HCT116 (cell line): ENCODE results near the gene GNG7. TPM values are rescaled to one million over a fixed set of nuclear protein-coding genes. Genes with fewer than 3 reads are reported as not detected.

Experiments
- ATAC-seq: fragments of 200-7000 bp; cut with Tn5 transposase; 2 replicates; pipeline ENCODE4 v1.9.1; 2020; ENCODE audit warnings: mild to moderate bottlenecking, moderate library complexity
- BruUV-seq: library from RNA; stranded (reverse); fragments of 400-500 nt; replicated peaks from 2 replicates; lab custom pipeline; 2021; lab: Mats Ljungman, UMichigan
- CTCF ChIA-PET: fragments of 300-600 bp; sonication (Branson Sonifier 250); formaldehyde crosslinking; loops from one replicate; lab custom pipeline; 2021; ENCODE audit warnings: antibody characterized with exemption; lab: Charles Lee
- POLR2A ChIA-PET: fragments of 300-600, 350-600 bp; sonication (Branson Sonifier 250); formaldehyde crosslinking; loops from one replicate; lab custom pipeline; 2021; ENCODE audit warnings: antibody characterized with exemption; lab: Charles Lee
- RAD21 ChIA-PET, 2 experiments: fragments of 300-600 bp; sonication (Branson Sonifier 250); formaldehyde crosslinking; loops; one replicate each; lab custom pipeline; 2023; ENCODE audit warnings: low total read pairs in 2 of 2; ENCODE audit not compliant: uncharacterized antibody in 2 of 2, unreplicated experiment in 2 of 2, low non-redundant PET in 1 of 2; lab: Charles Lee
- DNase-seq: peaks from one replicate; pipeline ENCODE4 v3.0.0-alpha.2; 2010; ENCODE audit warnings: low read depth, low spot score
- H2AFZ ChIP-seq: fragments of 200-600 bp; shearing (Covaris generic), sonication (generic); 2 replicates; pipeline ENCODE4 v1.6.1; 2017; ENCODE audit warnings: low read depth, mixed run types, mixed read lengths, antibody characterized with exemption, low read length; ENCODE audit not compliant: poor library complexity, severe bottlenecking
- H3K27ac ChIP-seq: 2 replicates; pipeline ENCODE4 v1.5.1; 2012; ENCODE audit warnings: low read depth, low read length
- H3K27me3 ChIP-seq: fragments of 200-600 bp; sonication (generic); 2 replicates; pipeline ENCODE4 v1.6.1; 2016; ENCODE audit warnings: mixed run types, low read length, mixed read lengths; ENCODE audit not compliant: insufficient read depth
- H3K36me3 ChIP-seq, 2 experiments: fragments of 200-500 bp in 1 of 2; fragments of 200-600 bp in 1 of 2; sonication (Bioruptor generic) in 1 of 2; sonication (generic) in 1 of 2; 2 replicates each; pipeline versions ENCODE4 v1.5.1 to v1.6.1; 2014 to 2016; ENCODE audit warnings: low read length in 2 of 2, inconsistent platforms in 1 of 2, mixed read lengths in 1 of 2, mixed run types in 1 of 2; ENCODE audit not compliant: insufficient read depth in 2 of 2, control insufficient read depth in 1 of 2
- H3K4me1 ChIP-seq, 2 experiments: fragments of 200-600 bp in 1 of 2; sonication (generic) in 1 of 2; 2 replicates each; pipeline versions ENCODE4 v1.5.1 to v1.6.1; 2012 to 2017; ENCODE audit warnings: low read length in 2 of 2, inconsistent platforms in 1 of 2, mild to moderate bottlenecking in 1 of 2, mixed read lengths in 1 of 2, mixed run types in 1 of 2, moderate library complexity in 1 of 2; ENCODE audit not compliant: insufficient read depth in 2 of 2, control insufficient read depth in 1 of 2
- H3K4me2 ChIP-seq: fragments of 200-600 bp; sonication (generic); 2 replicates; pipeline ENCODE4 v1.6.1; 2017; ENCODE audit warnings: mixed run types, low read length, mixed read lengths
- H3K4me3 ChIP-seq, 2 experiments: fragments of 200-600 bp in 1 of 2; sonication (generic) in 1 of 2; replicated peaks in 1 of 2; 2 replicates each; pipeline ENCODE4 v1.5.1; 2011 to 2016; ENCODE audit warnings: low read length in 2 of 2, control low read depth in 1 of 2, low read depth in 1 of 2, mild to moderate bottlenecking in 1 of 2, mixed read lengths in 1 of 2, mixed run types in 1 of 2
- H3K79me2 ChIP-seq: fragments of 200-600 bp; sonication (generic); 2 replicates; pipeline ENCODE4 v1.6.1; 2017; ENCODE audit warnings: mild to moderate bottlenecking, mixed run types, low read length, moderate library complexity, mixed read lengths; ENCODE audit not compliant: insufficient read depth
- H3K9ac ChIP-seq: fragments of 200-600 bp; sonication (generic); 2 replicates; pipeline ENCODE4 v1.6.1; 2016; ENCODE audit warnings: low read length, mixed read lengths
- H3K9me2 ChIP-seq: fragments of 200-600 bp; sonication (generic), shearing (Covaris generic); 2 replicates; pipeline ENCODE4 v1.6.1; 2017; ENCODE audit warnings: mixed run types, mild to moderate bottlenecking, moderate library complexity; ENCODE audit not compliant: insufficient read depth
- H3K9me3 ChIP-seq, 2 experiments: fragments of 200-500 bp in 1 of 2; fragments of 200-600 bp in 1 of 2; sonication (Bioruptor generic) in 1 of 2; sonication (generic) in 1 of 2; 2 replicates each; pipeline ENCODE4 v1.6.1; 2014 to 2017; ENCODE audit warnings: low read length in 2 of 2, mixed read lengths in 2 of 2, inconsistent platforms in 1 of 2, low read depth in 1 of 2, mild to moderate bottlenecking in 1 of 2, mixed run types in 1 of 2, moderate library complexity in 1 of 2; ENCODE audit not compliant: control insufficient read depth in 1 of 2, insufficient read depth in 1 of 2
- H4K20me1 ChIP-seq: fragments of 200-600 bp; sonication (generic), shearing (Covaris generic); 2 replicates; pipeline ENCODE4 v1.6.1; 2017; ENCODE audit warnings: mixed run types, mild to moderate bottlenecking, moderate library complexity; ENCODE audit not compliant: insufficient read depth
- CBX3 ChIP-seq: IDR thresholded peaks from 2 replicates; pipeline ENCODE4 v1.6.1; 2012; ENCODE audit warnings: low read depth
- CEBPB ChIP-seq: IDR thresholded peaks from 2 replicates; pipeline ENCODE4 v1.6.1; 2012; ENCODE audit warnings: low read depth
- CTCF ChIP-seq, 3 experiments: fragments of 200-600 bp in 1 of 3; sonication (generic) in 1 of 3; IDR thresholded peaks in 2 of 3; conservative IDR thresholded peaks in 1 of 3; 2 replicates each; pipeline ENCODE4 v1.5.1; 2012 to 2017; ENCODE audit warnings: low read depth in 2 of 3, low read length in 2 of 3, antibody characterized with exemption in 1 of 3, borderline replicate concordance in 1 of 3, control low read depth in 1 of 3, mild to moderate bottlenecking in 1 of 3, mixed read lengths in 1 of 3, mixed run types in 1 of 3, moderate library complexity in 1 of 3; ENCODE audit not compliant: insufficient read depth in 1 of 3
- EZH2 ChIP-seq: fragments of 200-600 bp; sonication (generic); IDR thresholded peaks from 2 replicates; pipeline ENCODE4 v1.6.1; 2017; ENCODE audit warnings: antibody characterized with exemption, mixed run types
- EZH2phosphoT487 ChIP-seq: fragments of 200-600 bp; IDR thresholded peaks from 2 replicates; pipeline ENCODE4 v1.6.1; 2018; ENCODE audit warnings: antibody characterized with exemption, borderline replicate concordance
- FOSL1 ChIP-seq: IDR thresholded peaks from 2 replicates; pipeline ENCODE4 v1.6.1; 2012; ENCODE audit warnings: low read depth
- JUND ChIP-seq: IDR thresholded peaks from 2 replicates; pipeline ENCODE4 v1.6.1; 2012
- MAX ChIP-seq: IDR thresholded peaks from 2 replicates; pipeline ENCODE4 v1.6.1; 2012
- POLR2A ChIP-seq: IDR thresholded peaks from 2 replicates; pipeline ENCODE4 v1.7.0; 2011; ENCODE audit warnings: borderline replicate concordance; ENCODE audit not compliant: insufficient read depth, insufficient read length; ENCODE audit errors: extremely low read depth
- POLR2AphosphoS5 ChIP-seq: IDR thresholded peaks from 2 replicates; pipeline ENCODE4 v1.6.1; 2011; ENCODE audit warnings: mild to moderate bottlenecking, low read depth, low read length, moderate library complexity
- RAD21 ChIP-seq: IDR thresholded peaks from 2 replicates; pipeline ENCODE4 v1.6.1; 2012; ENCODE audit warnings: low read depth, mild to moderate bottlenecking
- SIN3A ChIP-seq: IDR thresholded peaks from 2 replicates; pipeline ENCODE4 v1.6.1; 2012; ENCODE audit warnings: low read depth
- SP1 ChIP-seq: IDR thresholded peaks from 2 replicates; pipeline ENCODE4 v1.6.1; 2012; ENCODE audit warnings: low read depth
- SRF ChIP-seq: IDR thresholded peaks from 2 replicates; pipeline ENCODE4 v1.6.1; 2012; ENCODE audit warnings: low read depth
- TCF7L2 ChIP-seq: IDR thresholded peaks from 2 replicates; pipeline ENCODE4 v1.7.0; 2011; ENCODE audit warnings: borderline replicate concordance, inconsistent platforms; ENCODE audit not compliant: insufficient read depth, insufficient read length; ENCODE audit errors: extremely low read depth
- YY1 ChIP-seq: IDR thresholded peaks from 2 replicates; pipeline ENCODE4 v1.6.1; 2011; ENCODE audit warnings: low read length, low read depth, moderate library complexity, mild to moderate bottlenecking; ENCODE audit not compliant: insufficient replicate concordance; ENCODE audit errors: extremely low read depth
- ZBTB33 ChIP-seq: IDR thresholded peaks from 2 replicates; pipeline ENCODE4 v1.6.1; 2011; ENCODE audit warnings: mild to moderate bottlenecking, low read length, moderate library complexity; ENCODE audit not compliant: insufficient replicate concordance; ENCODE audit errors: extremely low read depth
- ZFX ChIP-seq: fragments of 450-650 bp; IDR thresholded peaks from 2 replicates; pipeline ENCODE4 v1.6.1; 2017
- ZNF274 ChIP-seq: fragments of 200-500 bp; sonication (Bioruptor generic); IDR thresholded peaks from 2 replicates; pipeline ENCODE4 v1.6.1; 2014; ENCODE audit warnings: mild to moderate bottlenecking, low read depth, low read length, inconsistent platforms
- intact Hi-C: fragments of 100-400 bp; cut with micrococcal nuclease; formaldehyde crosslinking; loops from 2 replicates; pipeline ENCODE4 v1.10.0; 2022
- total RNA-seq: library from RNA; stranded (reverse); gene quantifications from one replicate; pipeline ENCODE4 v1.2.1, GENCODE V29; 2021; ENCODE audit not compliant: unreplicated experiment
- TF ChIP-seq, protein P1 (sequence below): IDR thresholded peaks from 2 replicates; pipeline ENCODE4 v1.6.1; 2012; ENCODE audit warnings: low read depth

The GNG7 gene
- total RNA-seq, 1 experiment from 2014 or later, result 11.3 TPM

DNA sequence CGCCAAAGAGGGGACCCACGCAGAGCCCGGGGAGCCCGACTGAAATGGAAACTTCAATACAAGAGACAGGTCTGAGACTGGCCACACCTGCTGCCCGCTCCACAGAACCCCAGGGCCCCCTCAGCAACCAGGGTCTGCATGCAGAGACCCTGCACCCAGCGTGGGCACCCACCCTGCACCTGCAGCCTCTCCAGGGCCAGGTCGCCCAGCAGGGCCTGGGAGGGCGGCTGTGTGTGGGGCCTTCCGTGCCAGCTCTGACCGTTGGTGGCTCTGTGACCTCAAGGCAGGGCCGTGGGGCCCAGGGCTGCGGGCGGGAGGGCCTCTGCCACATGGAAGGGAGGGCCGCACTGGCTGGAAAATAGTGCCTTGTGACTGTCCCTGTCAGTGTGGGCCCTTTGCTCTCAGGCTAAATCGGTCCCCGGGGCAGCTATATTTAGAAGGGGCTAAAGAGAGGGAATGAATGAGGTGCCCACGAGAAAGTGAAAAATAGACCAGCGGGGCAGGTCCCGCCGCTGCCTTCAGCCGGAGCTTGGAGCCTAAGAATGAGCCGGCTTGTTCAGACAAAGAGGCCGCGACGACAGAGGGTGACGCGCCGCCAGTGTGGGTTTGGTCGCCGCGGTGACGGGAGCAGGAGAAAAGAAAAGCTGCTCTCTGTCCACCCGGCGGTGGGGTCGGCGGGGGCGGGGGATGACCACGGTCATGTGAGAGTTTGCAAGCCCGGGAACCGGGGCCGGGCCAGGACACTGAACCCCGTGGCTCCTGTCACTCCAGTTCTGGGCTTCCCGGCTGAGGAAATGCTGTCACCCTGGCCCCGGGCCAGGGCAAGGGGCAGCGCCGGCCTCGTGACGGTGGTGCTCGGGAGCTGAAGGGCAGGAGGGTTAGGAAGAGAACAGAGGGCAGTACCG lies 156.1 kb downstream of the GNG7 start:
- intact Hi-C loops, result no loop called here
- Histone ChIP-seq H2AFZ (no peak overlapping the region), H3K36me3 (no peaks in the 10 kb centered on the region), H3K79me2 (no peaks in the 10 kb centered on the region), H3K4me2 (no peak overlapping the region), H3K4me3 (no peak overlapping the region), H3K4me1 (peaks cover 35 to 63% of the 10 kb centered on the region in 2 experiments), H3K9ac (no peak overlapping the region), H3K27ac (no peak overlapping the region), H3K27me3 (no peaks in the 10 kb centered on the region), H4K20me1 (no peaks in the 10 kb centered on the region), H3K9me2 (no peaks in the 10 kb centered on the region), H3K9me3 (no peaks in the 10 kb centered on the region; a peak in 1 of 4 replicates)
- ATAC-seq, result no peak
- no peak for DNase-seq
- no TSS peak for BruUV-seq
- RAD21 ChIA-PET, result no interaction called here
- POLR2A ChIA-PET, result interaction anchor here (2.7 kb wide), 1 partner anchor 70 kb away, joined by 7 read pairs; the partner anchor contains the start of gene GADD45B
- TF ChIP-seq SP1 (no peak), ZBTB33 (no peak), EZH2phosphoT487 (no peak), SIN3A (no peak), POLR2AphosphoS5 (no peak), YY1 (no peak), RAD21 (no peak), CTCF (IDR thresholded peaks at IDR 0.05 in 2 of 3, conservative IDR thresholded peaks at IDR 0.05 in 1 of 3; ENCODE audit: borderline replicate concordance in 1 of 3, insufficient read depth in 1 of 3, low read depth in 2 of 3, low read length in 2 of 3) (no peak), SRF (no peak), CEBPB (no peak), FOSL1 (no peak), JUND (no peak), CBX3 (no peak), TCF7L2 (no peak), EZH2 (no peak), MAX (no peak), ZFX (no peak), ZNF274 (no peak), POLR2A (no peak)
- TF ChIP-seq, protein P1, sequence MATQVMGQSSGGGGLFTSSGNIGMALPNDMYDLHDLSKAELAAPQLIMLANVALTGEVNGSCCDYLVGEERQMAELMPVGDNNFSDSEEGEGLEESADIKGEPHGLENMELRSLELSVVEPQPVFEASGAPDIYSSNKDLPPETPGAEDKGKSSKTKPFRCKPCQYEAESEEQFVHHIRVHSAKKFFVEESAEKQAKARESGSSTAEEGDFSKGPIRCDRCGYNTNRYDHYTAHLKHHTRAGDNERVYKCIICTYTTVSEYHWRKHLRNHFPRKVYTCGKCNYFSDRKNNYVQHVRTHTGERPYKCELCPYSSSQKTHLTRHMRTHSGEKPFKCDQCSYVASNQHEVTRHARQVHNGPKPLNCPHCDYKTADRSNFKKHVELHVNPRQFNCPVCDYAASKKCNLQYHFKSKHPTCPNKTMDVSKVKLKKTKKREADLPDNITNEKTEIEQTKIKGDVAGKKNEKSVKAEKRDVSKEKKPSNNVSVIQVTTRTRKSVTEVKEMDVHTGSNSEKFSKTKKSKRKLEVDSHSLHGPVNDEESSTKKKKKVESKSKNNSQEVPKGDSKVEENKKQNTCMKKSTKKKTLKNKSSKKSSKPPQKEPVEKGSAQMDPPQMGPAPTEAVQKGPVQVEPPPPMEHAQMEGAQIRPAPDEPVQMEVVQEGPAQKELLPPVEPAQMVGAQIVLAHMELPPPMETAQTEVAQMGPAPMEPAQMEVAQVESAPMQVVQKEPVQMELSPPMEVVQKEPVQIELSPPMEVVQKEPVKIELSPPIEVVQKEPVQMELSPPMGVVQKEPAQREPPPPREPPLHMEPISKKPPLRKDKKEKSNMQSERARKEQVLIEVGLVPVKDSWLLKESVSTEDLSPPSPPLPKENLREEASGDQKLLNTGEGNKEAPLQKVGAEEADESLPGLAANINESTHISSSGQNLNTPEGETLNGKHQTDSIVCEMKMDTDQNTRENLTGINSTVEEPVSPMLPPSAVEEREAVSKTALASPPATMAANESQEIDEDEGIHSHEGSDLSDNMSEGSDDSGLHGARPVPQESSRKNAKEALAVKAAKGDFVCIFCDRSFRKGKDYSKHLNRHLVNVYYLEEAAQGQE, result no peak
- CTCF ChIA-PET, result no interaction called here
